DOHH2 (cell line): ENCODE results near the gene KCNIP1.

Experiments used
- H3F3A ChIP-seq: fragments of 200-600 bp; sonication (generic), shearing (Covaris generic); 2 replicates; pipeline ENCODE4 v1.6.0; 2016; ENCODE audit warnings: antibody characterized with exemption, mild to moderate bottlenecking; ENCODE audit not compliant: control insufficient read depth, insufficient read depth
- H3K27ac ChIP-seq: fragments of 200-600 bp; sonication (generic); 2 replicates; pipeline ENCODE4 v1.5.1; 2014; ENCODE audit warnings: low read depth, mild to moderate bottlenecking, low read length, moderate library complexity
- H3K27me3 ChIP-seq: fragments of 200-600 bp; sonication (generic); 2 replicates; pipeline ENCODE4 v1.6.1; 2014; ENCODE audit warnings: mild to moderate bottlenecking, low read length, mixed read lengths; ENCODE audit not compliant: control insufficient read depth
- H3K36me3 ChIP-seq: fragments of 200-600 bp; sonication (generic); 2 replicates; pipeline ENCODE4 v1.6.1; 2014; ENCODE audit warnings: mild to moderate bottlenecking, low read length, moderate library complexity, mixed read lengths; ENCODE audit not compliant: control insufficient read depth
- H3K4me1 ChIP-seq: fragments of 200-600 bp; sonication (generic); 2 replicates; pipeline ENCODE4 v1.6.1; 2014; ENCODE audit warnings: mild to moderate bottlenecking, low read length, mixed read lengths; ENCODE audit not compliant: control insufficient read depth
- H3K4me2 ChIP-seq: fragments of 200-600 bp; sonication (generic); 2 replicates; pipeline ENCODE4 v1.6.0; 2014; ENCODE audit warnings: mild to moderate bottlenecking, low read length, moderate library complexity
- H3K4me3 ChIP-seq: fragments of 200-600 bp; sonication (generic); 2 replicates; pipeline ENCODE4 v1.5.1; 2014; ENCODE audit warnings: mild to moderate bottlenecking, low read length, mixed read lengths
- H3K79me2 ChIP-seq: fragments of 200-600 bp; sonication (generic); 2 replicates; pipeline ENCODE4 v1.6.1; 2014; ENCODE audit warnings: mild to moderate bottlenecking, low read length, mixed read lengths; ENCODE audit not compliant: control insufficient read depth
- H3K9me2 ChIP-seq: fragments of 200-600 bp; sonication (generic); replicated peaks from 2 replicates; pipeline ENCODE4 v1.6.1; 2014; ENCODE audit warnings: mild to moderate bottlenecking, low read length, mixed read lengths; ENCODE audit not compliant: control insufficient read depth
- H3K9me3 ChIP-seq: fragments of 200-600 bp; sonication (generic); 2 replicates; pipeline ENCODE4 v1.6.1; 2014; ENCODE audit warnings: antibody characterized with exemption, low read length, mixed read lengths; ENCODE audit not compliant: control insufficient read depth, insufficient read depth
- H4K20me1 ChIP-seq: fragments of 200-600 bp; sonication (generic); 2 replicates; pipeline ENCODE4 v1.6.0; 2014; ENCODE audit warnings: low read depth, mild to moderate bottlenecking, antibody characterized with exemption, low read length, moderate library complexity; ENCODE audit not compliant: control insufficient read depth, insufficient read depth
- EZH2phosphoT487 ChIP-seq: fragments of 200-600 bp; sonication (generic); IDR thresholded peaks from 2 replicates; pipeline ENCODE4 v1.6.1; 2017; ENCODE audit warnings: borderline replicate concordance, mild to moderate bottlenecking, antibody characterized with exemption, low read length, moderate library complexity, mixed read lengths
- TF ChIP-seq, protein P1 (sequence below): fragments of 200-600 bp; sonication (generic); IDR thresholded peaks from one replicate; pipeline ENCODE4 v1.5.1; 2014; ENCODE audit warnings: antibody characterized with exemption, mild to moderate bottlenecking, low read depth, low read length; ENCODE audit not compliant: poor library complexity, severe bottlenecking

The KCNIP1 gene

GRCh38 chr5:170511551-170512258, 7.9 kb downstream of the KCNIP1 start:
- Histone ChIP-seq H3F3A (no peaks in the 10 kb centered on the region), H3K4me1 (no peaks in the 10 kb centered on the region), H3K27ac (no peak overlapping the region), H3K27me3 (no peaks in the 10 kb centered on the region; the same call in 1 of the 2 replicates), H3K9me3 (no peaks in the 10 kb centered on the region), H3K9me2 (no peaks in the 10 kb centered on the region), H3K79me2 (no peaks in the 10 kb centered on the region), H4K20me1 (no peaks in the 10 kb centered on the region), H3K4me3 (no peak overlapping the region), H3K4me2 (no peak overlapping the region), H3K36me3 (no peaks in the 10 kb centered on the region)
- TF ChIP-seq, protein P1, sequence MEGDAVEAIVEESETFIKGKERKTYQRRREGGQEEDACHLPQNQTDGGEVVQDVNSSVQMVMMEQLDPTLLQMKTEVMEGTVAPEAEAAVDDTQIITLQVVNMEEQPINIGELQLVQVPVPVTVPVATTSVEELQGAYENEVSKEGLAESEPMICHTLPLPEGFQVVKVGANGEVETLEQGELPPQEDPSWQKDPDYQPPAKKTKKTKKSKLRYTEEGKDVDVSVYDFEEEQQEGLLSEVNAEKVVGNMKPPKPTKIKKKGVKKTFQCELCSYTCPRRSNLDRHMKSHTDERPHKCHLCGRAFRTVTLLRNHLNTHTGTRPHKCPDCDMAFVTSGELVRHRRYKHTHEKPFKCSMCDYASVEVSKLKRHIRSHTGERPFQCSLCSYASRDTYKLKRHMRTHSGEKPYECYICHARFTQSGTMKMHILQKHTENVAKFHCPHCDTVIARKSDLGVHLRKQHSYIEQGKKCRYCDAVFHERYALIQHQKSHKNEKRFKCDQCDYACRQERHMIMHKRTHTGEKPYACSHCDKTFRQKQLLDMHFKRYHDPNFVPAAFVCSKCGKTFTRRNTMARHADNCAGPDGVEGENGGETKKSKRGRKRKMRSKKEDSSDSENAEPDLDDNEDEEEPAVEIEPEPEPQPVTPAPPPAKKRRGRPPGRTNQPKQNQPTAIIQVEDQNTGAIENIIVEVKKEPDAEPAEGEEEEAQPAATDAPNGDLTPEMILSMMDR = no peak
- TF ChIP-seq EZH2phosphoT487 = no peak

DNA sequence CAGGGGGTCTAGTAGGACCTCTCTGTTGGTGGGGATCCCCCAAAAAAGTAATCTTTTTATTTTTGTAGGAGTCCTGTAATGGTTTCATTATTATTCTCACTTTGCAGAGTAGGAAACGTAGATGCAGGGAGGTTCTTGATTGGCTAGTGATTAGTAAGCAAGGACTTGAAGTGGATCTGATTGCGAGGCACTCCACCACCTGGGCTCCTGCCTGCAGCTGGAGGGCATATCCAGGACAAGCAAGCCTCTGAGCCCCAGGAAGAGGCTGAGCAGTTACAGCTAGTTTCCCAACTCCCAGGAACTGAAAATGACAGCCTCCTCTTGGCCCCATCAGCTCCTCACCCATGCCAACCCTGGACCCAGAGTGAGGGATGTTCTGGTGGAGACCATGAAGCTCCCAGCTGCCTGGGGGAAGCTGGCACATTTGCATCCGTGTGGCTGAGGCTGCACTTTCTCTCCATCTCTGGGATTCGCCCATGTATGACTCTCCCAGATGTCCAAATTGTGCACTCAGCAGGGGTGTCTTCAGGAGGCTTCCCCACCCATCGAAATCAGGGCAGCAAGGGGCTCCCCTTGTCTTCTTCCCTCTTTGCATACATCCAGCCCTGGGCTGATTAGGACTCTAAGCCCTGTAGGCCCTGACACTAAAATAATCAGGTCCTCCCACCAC, 10.2 kb downstream of the KCNIP1 start:
- H3K79me2 ChIP-seq = no peaks in the 10 kb centered on the region
- H3K4me3 ChIP-seq = no peak overlapping the region
- H3K4me1 ChIP-seq = no peaks in the 10 kb centered on the region
- H3K4me2 ChIP-seq = no peak overlapping the region
- H3K36me3 ChIP-seq = no peaks in the 10 kb centered on the region
- H3K27ac ChIP-seq = no peak overlapping the region
- TF ChIP-seq, protein P1 = no peak
- TF ChIP-seq EZH2phosphoT487 = no peak
- H3K9me3 ChIP-seq = no peaks in the 10 kb centered on the region
- H4K20me1 ChIP-seq = no peaks in the 10 kb centered on the region
- H3K9me2 ChIP-seq = no peaks in the 10 kb centered on the region
- H3F3A ChIP-seq = no peaks in the 10 kb centered on the region
- no peaks in the 10 kb centered on the region for H3K27me3 ChIP-seq

GRCh38 chr5:170517411-170517810, 13.6 kb downstream of the KCNIP1 start:
- no peaks in the 10 kb centered on the region for H4K20me1 ChIP-seq
- no peaks in the 10 kb centered on the region for H3K9me2 ChIP-seq
- no peak overlapping the region for H3K4me3 ChIP-seq
- no peak overlapping the region for H3K27ac ChIP-seq
- no peaks in the 10 kb centered on the region for H3K9me3 ChIP-seq
- TF ChIP-seq, protein P1 = no peak
- TF ChIP-seq EZH2phosphoT487 = no peak
- H3K4me2 ChIP-seq = no peak overlapping the region
- H3F3A ChIP-seq = no peaks in the 10 kb centered on the region
- no peaks in the 10 kb centered on the region for H3K36me3 ChIP-seq
- H3K4me1 ChIP-seq = no peaks in the 10 kb centered on the region
- H3K79me2 ChIP-seq = no peaks in the 10 kb centered on the region
- no peaks in the 10 kb centered on the region for H3K27me3 ChIP-seq
